Measurements from ENCODE around the gene SFXN4.
"Not testable (repeated sequence)": the region's sequence is repeated elsewhere in the genome, so short reads cannot be mapped to it uniquely, and the experiment has no call there.

The SFXN4 gene

DNA sequence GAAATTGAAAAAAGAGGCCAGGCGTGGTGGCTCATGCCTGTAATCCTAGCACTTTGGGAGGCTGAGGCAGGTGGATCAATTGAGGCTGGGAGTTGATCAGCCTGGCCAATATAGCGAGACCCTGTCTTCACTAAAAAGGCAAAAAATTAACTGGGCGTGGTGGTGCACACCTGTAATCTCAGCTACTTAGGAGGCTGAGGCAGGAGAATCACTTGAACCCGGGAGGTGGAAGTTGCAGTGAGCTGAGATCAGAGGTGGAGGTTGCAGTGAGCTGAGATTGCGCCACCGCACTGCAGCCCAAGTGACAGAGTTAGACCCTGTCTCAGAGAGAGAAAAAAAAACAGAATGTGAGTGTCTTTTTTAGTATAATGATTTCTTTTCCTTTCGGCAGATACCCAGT is 59.6 kb downstream of the SFXN4 start:
- not testable (repeated sequence) for DNase-seq (ENCODE audit: low spot score)

DNA sequence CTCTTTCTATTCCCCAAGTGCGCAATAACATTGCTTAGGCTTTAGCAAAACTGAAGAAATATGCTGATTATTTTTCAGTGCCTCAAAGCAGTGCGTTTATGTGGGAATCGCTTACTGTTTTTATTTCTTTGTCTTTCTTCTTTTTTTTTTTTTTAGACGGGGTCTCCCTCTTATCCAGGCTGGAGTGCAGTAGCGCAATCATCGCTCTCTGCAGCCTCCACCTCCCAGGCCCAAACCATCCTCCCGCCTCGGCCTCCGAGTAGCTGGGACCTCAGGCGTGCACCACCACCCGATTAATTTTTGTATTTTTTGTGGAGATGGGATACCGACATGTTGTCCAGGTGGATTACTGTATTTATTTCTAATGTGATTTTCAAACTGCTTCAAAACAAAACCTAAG is 60.4 kb downstream of the SFXN4 start:
- DNase-seq (ENCODE audit: low spot score) = no peak

DNA sequence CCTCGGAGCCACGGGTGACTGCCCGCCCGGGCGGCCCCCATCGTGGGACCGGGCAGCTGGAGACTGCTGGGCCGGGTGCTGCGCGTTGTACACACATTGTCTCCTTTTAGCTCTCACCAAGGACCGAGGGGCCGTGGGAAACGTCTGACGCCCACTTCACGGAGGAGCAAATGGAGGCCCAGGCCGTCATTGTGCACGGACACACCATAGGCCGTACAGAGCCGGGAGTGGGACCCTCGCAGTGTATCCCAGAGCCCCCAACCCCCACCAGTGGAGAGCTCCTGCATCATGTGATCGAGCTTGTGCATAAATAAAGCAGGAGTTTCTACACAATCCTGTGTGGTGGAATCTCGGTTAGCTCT is 60.9 kb downstream of the SFXN4 start:
- DNase-seq (ENCODE audit: low spot score) = no peak

DNA sequence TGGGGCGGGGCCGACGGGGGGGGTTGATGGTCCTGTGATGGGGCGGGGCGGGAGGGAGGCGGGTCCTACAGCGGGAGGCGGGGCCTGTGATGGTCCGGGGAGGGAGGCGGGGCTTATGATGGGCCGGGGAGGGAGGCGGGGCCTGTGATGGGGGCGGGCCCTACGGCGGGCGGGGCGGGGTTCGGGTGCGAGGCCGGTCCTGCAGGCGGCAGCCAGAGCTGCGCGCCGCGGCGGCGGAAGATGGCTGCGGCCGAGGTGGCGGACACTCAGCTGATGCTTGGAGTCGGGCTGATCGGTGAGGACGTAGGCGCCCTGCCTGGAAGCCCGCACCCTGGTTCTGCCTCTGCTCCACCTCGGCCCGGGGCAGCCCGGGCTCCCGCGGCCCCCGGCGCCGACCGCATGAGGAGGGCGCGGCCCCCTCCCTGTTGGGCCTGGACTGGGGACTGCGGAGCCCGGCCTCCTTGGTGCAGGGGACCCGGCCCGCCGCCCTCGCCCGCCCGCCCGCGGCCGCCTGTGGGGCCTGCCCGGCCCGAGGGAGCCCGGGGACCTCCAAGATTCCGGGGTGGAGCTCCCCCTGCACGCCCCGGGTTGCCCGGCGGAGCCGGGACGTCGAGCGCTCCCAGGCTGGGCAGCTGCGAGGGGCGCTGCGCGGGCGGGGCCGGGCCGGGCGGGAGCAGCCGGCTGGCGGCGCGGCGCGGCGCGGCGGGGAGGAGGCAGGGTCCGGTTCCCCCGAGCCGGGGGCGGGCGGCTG is 61.4 kb downstream of the SFXN4 start, which contains the start of gene DENND10:
Gene DENND10, plus strand, starts transcription at position 211 of the 751 bp plus-strand sequence. Its CDS starts 30 bp downstream, at position 241.
- peak; percentile 62 for DNase-seq (ENCODE audit: low spot score)

DNA sequence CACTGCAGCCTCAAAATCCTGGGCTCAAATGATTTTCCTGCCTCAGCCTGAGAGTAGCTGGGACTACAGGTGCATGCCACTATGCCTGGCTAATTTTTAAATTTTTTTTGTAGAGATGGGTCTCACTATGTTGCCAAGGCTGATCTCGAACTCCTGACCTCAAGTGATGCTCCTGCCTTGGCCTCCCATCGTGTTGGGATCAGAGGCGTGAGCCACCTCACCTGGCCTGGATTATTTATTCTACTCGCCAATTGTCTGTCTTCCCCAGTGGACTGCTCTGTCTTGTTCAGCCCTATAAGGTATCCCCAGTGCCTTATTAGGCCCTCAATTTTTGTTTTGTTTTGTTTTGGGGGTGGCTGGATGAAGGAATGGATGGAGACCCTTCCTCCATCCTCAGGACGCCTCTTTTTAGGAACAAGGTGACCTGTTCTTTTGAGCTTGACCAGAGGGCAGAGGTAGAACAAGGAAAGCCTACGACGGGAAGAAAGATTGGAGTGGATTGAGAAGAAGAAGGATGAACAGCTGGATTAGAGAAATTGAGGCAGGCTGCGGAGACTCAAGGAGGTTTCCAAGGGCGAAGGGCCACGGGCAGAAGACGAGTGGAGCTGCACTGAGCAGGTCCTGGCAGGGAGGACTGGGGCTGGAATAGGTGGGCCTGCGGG is 62.1 kb downstream of the SFXN4 start:
- DNase-seq (ENCODE audit: low spot score) = no peak

DNA sequence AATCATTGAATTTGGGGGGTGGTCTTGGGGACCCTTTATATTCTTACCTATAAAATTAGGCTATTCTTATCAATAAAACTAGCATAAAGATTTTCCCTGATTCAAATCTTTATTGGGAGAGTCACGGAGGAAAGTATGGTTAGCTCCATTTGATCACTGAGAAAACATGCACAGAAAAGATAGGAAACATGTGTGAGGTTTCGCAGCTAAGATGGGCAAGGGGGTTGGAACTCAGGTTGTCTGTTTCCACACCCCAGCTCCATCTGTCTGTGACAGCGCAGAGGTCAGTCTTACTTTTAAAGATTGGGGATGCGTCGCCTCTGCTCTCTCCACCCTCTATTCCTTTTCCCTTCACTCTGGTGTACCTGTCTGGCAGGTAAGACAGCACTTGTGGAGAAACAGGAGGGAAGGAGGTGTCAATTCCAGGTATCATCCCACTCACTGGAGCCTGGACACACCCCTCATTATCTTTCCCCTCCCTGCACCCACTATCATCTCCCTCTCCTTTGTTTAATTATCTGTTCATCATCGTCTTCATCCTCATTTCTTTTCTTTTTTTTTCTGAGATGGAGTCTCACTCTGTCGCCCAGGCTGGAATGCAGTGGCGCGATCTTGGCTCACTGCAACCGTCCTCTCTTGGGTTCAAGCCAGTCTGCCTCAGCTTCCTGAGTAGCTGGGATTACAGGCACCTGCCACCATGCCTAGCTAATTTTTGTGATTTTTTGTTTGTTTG is 64.0 kb downstream of the SFXN4 start:
- DNase-seq (ENCODE audit: low spot score) = no peak

DNA sequence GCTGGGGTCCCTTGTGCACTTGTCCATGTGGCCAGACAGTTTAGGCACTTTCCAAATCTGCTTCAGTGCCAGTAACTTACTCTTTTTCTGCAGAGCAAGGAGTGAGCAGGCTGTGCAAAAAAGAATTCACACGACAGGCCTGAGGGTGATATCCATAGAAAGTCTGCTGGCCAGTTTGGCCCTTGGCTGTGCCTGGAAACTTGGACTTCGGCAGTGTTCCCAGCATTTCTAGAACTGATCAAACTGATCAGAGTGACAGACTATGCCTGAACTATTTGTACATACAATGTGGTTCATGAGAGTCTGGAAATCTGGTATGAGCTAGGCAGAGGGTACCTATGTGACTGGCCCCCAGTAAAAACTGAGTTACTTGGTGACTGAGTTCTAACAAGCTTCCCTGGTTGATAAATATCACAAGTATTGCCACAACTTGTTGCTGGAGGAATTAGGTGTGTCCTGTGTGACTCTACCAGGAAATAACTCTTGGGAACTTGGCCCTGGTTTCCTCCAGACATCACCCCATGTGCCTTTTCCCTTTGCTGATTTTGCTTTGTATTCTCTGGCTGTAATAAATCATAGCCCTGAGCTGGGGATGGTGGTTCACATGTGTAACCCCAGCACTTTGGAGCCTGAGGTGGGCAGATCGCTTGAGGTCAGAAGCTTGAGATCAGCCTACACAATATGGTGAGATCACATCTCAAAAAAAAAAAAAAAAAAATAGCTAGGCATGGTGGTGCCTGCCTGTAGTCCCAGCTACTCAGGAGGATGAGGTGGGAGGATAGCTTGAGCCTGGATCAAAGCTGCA is 64.9 kb downstream of the SFXN4 start:
- DNase-seq (ENCODE audit: low spot score) = no peak

DNA sequence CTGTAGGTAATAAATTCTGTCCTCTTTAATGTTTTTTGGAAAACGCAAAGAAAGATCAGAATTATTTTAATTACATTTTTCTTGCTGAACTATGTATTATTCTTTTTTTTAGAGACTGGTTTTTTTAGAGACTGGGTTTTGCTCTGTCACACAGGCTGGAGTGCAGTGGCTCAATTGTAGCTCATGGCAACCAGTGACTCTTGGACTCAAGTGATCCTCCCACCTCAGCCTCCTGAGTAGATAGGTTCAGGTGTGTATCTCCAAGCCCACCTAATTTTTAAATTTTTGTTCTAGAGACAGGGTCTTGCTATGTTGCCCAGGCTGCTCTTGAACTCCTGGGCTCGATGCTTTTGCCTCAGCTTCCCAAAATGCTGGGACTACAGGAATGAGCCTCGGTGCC is 66.9 kb downstream of the SFXN4 start:
- DNase-seq (ENCODE audit: low spot score) = no peak

DNA sequence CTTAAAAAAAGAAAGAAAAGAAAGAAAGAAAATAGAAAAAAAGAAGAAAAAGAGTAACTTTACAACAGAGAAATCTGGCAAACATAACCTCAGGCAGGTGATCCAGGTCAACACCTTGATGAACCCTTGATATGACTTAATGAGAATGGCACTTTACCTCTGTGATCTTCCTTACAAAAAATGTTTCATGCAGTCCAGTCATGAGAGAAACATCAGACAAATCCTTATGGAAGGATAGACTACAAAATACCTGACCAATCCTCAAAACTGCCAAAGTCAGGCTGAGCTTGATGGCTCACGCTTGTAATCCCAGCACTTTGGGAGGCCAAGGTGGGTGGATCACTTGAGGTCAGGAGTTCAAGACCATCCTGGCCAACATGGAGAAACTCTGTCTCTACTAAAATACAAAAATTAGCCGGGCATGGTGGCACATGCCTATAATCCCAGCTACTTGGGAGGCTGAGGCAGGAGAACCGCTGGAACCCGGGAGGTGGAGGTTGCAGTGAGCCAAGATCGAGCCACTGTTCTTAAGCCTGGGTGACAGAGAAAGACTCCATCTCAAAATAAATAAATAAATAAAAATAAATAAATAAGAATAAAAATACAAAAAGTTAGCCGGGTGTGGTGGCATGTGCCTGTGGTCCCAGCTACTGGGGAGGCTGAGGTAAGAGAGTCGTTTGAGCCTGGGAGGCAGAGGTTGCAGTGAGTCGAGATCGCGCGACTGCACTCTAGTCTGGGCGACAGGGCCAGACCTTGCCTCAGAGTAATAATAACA is 68.7 kb downstream of the SFXN4 start:
- DNase-seq (ENCODE audit: low spot score) = not testable (repeated sequence)

DNA sequence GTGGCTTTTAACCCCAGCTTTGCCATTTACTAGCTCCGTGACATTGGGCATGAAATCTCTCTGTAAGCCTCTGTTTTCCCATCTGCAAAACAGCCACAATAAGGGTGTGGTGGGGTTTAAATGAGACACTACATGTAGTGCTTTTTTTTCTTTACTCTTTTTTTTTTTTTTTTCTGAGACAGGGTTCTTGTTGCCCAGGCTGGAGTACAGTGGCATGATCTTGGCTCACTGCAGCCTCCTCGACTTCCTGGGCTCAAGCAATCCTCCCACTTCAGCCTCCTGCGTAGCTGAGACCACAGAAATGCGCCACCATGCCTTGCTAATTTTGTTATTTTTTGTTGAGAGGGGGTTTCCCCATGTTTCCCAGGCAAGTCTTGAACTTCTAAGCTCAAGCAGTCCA is 69.9 kb downstream of the SFXN4 start:
- DNase-seq (ENCODE audit: low spot score) = no peak

DNA sequence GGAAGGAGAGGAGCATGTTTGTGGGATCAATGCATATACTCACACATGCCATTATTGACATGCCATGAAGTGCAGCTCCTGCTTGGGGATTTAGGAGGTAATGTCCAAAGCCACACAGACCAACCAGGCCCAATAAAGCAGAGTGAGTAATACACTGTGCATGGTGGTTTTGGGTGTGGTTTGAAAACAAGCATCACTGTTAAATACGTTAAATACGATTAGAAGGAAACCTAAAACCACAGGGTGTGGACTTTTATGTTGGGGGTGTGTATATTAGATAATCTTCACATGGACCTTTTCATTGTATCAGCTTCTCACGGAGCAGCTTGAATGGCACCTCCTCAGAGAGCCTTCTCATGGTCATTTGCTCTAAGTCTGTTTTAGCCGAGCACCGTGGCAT is 74.5 kb downstream of the SFXN4 start:
- DNase-seq (ENCODE audit: low spot score) = peak; percentile 98

Measured in SW480 (cell line).